Ectodermal cell (in vitro differentiated cells): Measurements from ENCODE around the gene FRMD6.
"Not testable (repeated sequence)": the region's sequence is repeated elsewhere in the genome, so short reads cannot be mapped to it uniquely, and the experiment has no call there.

Experiments used
- H3K27ac ChIP-seq: 2 replicates; pipeline ENCODE4 v1.7.0; 2013; ENCODE audit warnings: mild to moderate bottlenecking, low read depth, low read length; ENCODE audit not compliant: insufficient read depth, poor library complexity, severe bottlenecking
- H3K27me3 ChIP-seq: 2 replicates; pipeline ENCODE4 v1.7.0; 2013; ENCODE audit warnings: mild to moderate bottlenecking, low read length; ENCODE audit not compliant: insufficient read depth, control insufficient read depth, poor library complexity, severe bottlenecking
- H3K36me3 ChIP-seq: one replicate; pipeline ENCODE4 v1.7.0; 2013; ENCODE audit warnings: low read length; ENCODE audit not compliant: control insufficient read depth, insufficient read depth
- H3K4me1 ChIP-seq: one replicate; pipeline ENCODE4 v1.7.0; 2013; ENCODE audit warnings: low read length; ENCODE audit not compliant: control insufficient read depth, insufficient read depth
- H3K4me3 ChIP-seq: 2 replicates; pipeline ENCODE4 v1.7.0; 2013; ENCODE audit warnings: low read depth, low read length, control low read depth; ENCODE audit not compliant: insufficient read depth
- H3K9me3 ChIP-seq: 2 replicates; pipeline ENCODE4 v1.7.0; 2013; ENCODE audit warnings: mild to moderate bottlenecking, low read length, moderate library complexity; ENCODE audit not compliant: control insufficient read depth
- WGBS, 2 experiments: methylation state at CpG; one replicate each; pipeline ENCODE4 v1.1.7; 2013; ENCODE audit warnings: missing lambda C conversion rate in 2 of 2; 5-methylcytosine and 5-hydroxymethylcytosine counted together

Gene FRMD6

GRCh38 chr14:51626788-51627187 lies 24.9 kb upstream of the FRMD6 start:
- Histone ChIP-seq H3K36me3 (no peaks in the 10 kb centered on the region), H3K9me3 (no peaks in the 10 kb centered on the region), H3K27me3 (no peaks in the 10 kb centered on the region), H3K4me3 (no peak overlapping the region), H3K4me1 (no peaks in the 10 kb centered on the region), H3K27ac (no peak overlapping the region)
- 100% methylated on average over 1 of the region's 1 CpG; no CpG with 5 or more reads in 1 of the 2 experiments for WGBS, 2 experiments

GRCh38 chr14:51627313-51627712 lies 24.4 kb upstream of the FRMD6 start:
- Histone ChIP-seq H3K27ac (no peak overlapping the region), H3K27me3 (no peaks in the 10 kb centered on the region), H3K36me3 (no peaks in the 10 kb centered on the region), H3K9me3 (no peaks in the 10 kb centered on the region), H3K4me3 (no peak overlapping the region), H3K4me1 (no peaks in the 10 kb centered on the region)

GRCh38 chr14:51628238-51628637 lies 23.5 kb upstream of the FRMD6 start:
- Histone ChIP-seq H3K4me1 (no peaks in the 10 kb centered on the region), H3K27me3 (no peaks in the 10 kb centered on the region), H3K4me3 (no peak overlapping the region), H3K36me3 (no peaks in the 10 kb centered on the region), H3K9me3 (no peaks in the 10 kb centered on the region), H3K27ac (no peak overlapping the region)
- 88 to 90% methylated on average over 1 of the region's 1 CpG for WGBS, 2 experiments

GRCh38 chr14:51630987-51631386 lies 20.7 kb upstream of the FRMD6 start:
- WGBS, 2 experiments, result 89 to 95% methylated on average over 2 of the region's 2 CpGs
- Histone ChIP-seq H3K27ac (no peak overlapping the region), H3K4me1 (no peaks in the 10 kb centered on the region), H3K4me3 (no peak overlapping the region), H3K36me3 (no peaks in the 10 kb centered on the region), H3K27me3 (no peaks in the 10 kb centered on the region), H3K9me3 (no peaks in the 10 kb centered on the region)

- H3K27ac ChIP-seq, H3K9me3 ChIP-seq, H3K27me3 ChIP-seq, H3K4me1 ChIP-seq, H3K36me3 ChIP-seq, H3K4me3 ChIP-seq: not testable (repeated sequence)
- WGBS, 2 experiments, result 88 to 89% methylated on average over 2 of the region's 2 CpGs
Measured at GRCh38 chr14:51633298-51633697, 18.4 kb upstream of the FRMD6 start.

GRCh38 chr14:51636109-51636508 lies 15.6 kb upstream of the FRMD6 start:
- Histone ChIP-seq H3K36me3 (no peaks in the 10 kb centered on the region), H3K27me3 (no peaks in the 10 kb centered on the region), H3K4me1 (peaks cover 10% of the 10 kb centered on the region), H3K27ac (no peak overlapping the region), H3K4me3 (no peak overlapping the region), H3K9me3 (no peaks in the 10 kb centered on the region)
- 94 to 96% methylated on average over 4 of the region's 4 CpGs for WGBS, 2 experiments

- Histone ChIP-seq H3K27me3 (no peaks in the 10 kb centered on the region), H3K9me3 (no peaks in the 10 kb centered on the region), H3K4me3 (no peak overlapping the region), H3K4me1 (peaks cover 10% of the 10 kb centered on the region), H3K36me3 (no peaks in the 10 kb centered on the region), H3K27ac (no peak overlapping the region)
- WGBS, 2 experiments, result 57 to 62% methylated on average over 7 of the region's 7 CpGs
Measured at GRCh38 chr14:51638071-51638944, 13.4 kb upstream of the FRMD6 start.

GRCh38 chr14:51639668-51640316 lies 11.9 kb upstream of the FRMD6 start:
- Histone ChIP-seq H3K27me3 (no peaks in the 10 kb centered on the region), H3K4me3 (no peak overlapping the region)
- 64 to 100% methylated on average over 2 to 4 of the region's 5 CpGs for WGBS, 2 experiments

GRCh38 chr14:51643140-51643539 lies 8.6 kb upstream of the FRMD6 start:
- Histone ChIP-seq H3K4me3 (no peak overlapping the region), H3K27me3 (no peaks in the 10 kb centered on the region), H3K9me3 (no peaks in the 10 kb centered on the region), H3K4me1 (peaks cover 7% of the 10 kb centered on the region), H3K36me3 (no peaks in the 10 kb centered on the region), H3K27ac (no peak overlapping the region)
- 91 to 93% methylated on average over 3 of the region's 3 CpGs for WGBS, 2 experiments

More at GRCh38 chr14:51639668-51640316, 11.9 kb upstream of the FRMD6 start:
- Histone ChIP-seq H3K36me3 (no peaks in the 10 kb centered on the region), H3K27ac (no peak overlapping the region), H3K4me1 (peaks cover 10% of the 10 kb centered on the region), H3K9me3 (no peaks in the 10 kb centered on the region)

GRCh38 chr14:51644217-51644933 lies 7.3 kb upstream of the FRMD6 start:
- Histone ChIP-seq H3K4me3 (no peak overlapping the region), H3K9me3 (no peaks in the 10 kb centered on the region), H3K27me3 (no peaks in the 10 kb centered on the region), H3K27ac (no peak overlapping the region), H3K36me3 (no peaks in the 10 kb centered on the region), H3K4me1 (no peaks in the 10 kb centered on the region)
- WGBS, 2 experiments, result 79 to 92% methylated on average over 3 to 5 of the region's 5 CpGs
